HEK293T (cell line): ENCODE data around the gene SARS2.

Experiments
- BHLHE40 ChIP-seq: fragments of 450-650 bp; IDR thresholded peaks from 2 replicates; pipeline ENCODE4 v1.6.1; 2016; ENCODE audit warnings: mild to moderate bottlenecking, moderate library complexity, borderline replicate concordance
- ELF4 ChIP-seq: fragments of 450-650 bp; IDR thresholded peaks from 2 replicates; pipeline ENCODE4 v1.6.1; 2017; ENCODE audit warnings: antibody characterized with exemption
- FOXK2 ChIP-seq: fragments of 450-650 bp; IDR thresholded peaks from 2 replicates; pipeline ENCODE4 v1.6.1; 2016; ENCODE audit warnings: mild to moderate bottlenecking
- HDGF ChIP-seq: fragments of 450-650 bp; IDR thresholded peaks from 2 replicates; pipeline ENCODE4 v1.6.1; 2017; ENCODE audit warnings: antibody characterized with exemption, borderline replicate concordance
- L3MBTL2 ChIP-seq: fragments of 450-650 bp; conservative IDR thresholded peaks from 2 replicates; pipeline ENCODE4 v1.6.1; 2016; ENCODE audit warnings: mild to moderate bottlenecking
- LEF1 ChIP-seq: fragments of 450-650 bp; IDR thresholded peaks from 2 replicates; pipeline ENCODE4 v1.6.1; 2017; ENCODE audit warnings: mild to moderate bottlenecking, borderline replicate concordance
- PKNOX1 ChIP-seq: fragments of 450-650 bp; IDR thresholded peaks from 2 replicates; pipeline ENCODE4 v1.6.1; 2016
- SP1 ChIP-seq: fragments of 450-650 bp; IDR thresholded peaks from 2 replicates; pipeline ENCODE4 v1.6.1; 2017
- SUZ12 ChIP-seq: fragments of 450-650 bp; IDR thresholded peaks from 2 replicates; pipeline ENCODE4 v1.6.1; 2016; ENCODE audit warnings: mild to moderate bottlenecking
- TARDBP ChIP-seq: fragments of 450-650 bp; IDR thresholded peaks from 2 replicates; pipeline ENCODE4 v1.6.1; 2016
- ZNF384 ChIP-seq: fragments of 450-650 bp; IDR thresholded peaks from 2 replicates; pipeline ENCODE4 v1.6.1; 2016

GRCh38 chr19:38913958-38914357 lies 16.6 kb downstream of the SARS2 start:
- no peak for TF ChIP-seq SUZ12
- TF ChIP-seq L3MBTL2, result no peak
- TF ChIP-seq LEF1, result no peak
- no peak for TF ChIP-seq TARDBP
- TF ChIP-seq SP1, result no peak
- TF ChIP-seq BHLHE40, result no peak
- TF ChIP-seq ELF4, result no peak
- no peak for TF ChIP-seq ZNF384
- no peak for TF ChIP-seq PKNOX1
- no peak for TF ChIP-seq FOXK2
- TF ChIP-seq HDGF, result no peak
